K562 (cell line): Measurements from ENCODE around the gene FAM227B.

Source experiments
- EP300 ChIP-seq: IDR thresholded peaks from 2 replicates; pipeline ENCODE4 v1.6.1; 2012; ENCODE audit warnings: low read length, improper control_type of control experiment
- POLR2AphosphoS2 ChIP-seq: IDR thresholded peaks from 2 replicates; pipeline ENCODE4 v1.6.1; 2012; ENCODE audit warnings: low read length, improper control_type of control experiment
- ZNF507 ChIP-seq: conservative IDR thresholded peaks from 2 replicates; pipeline ENCODE4 v1.6.1; 2017; ENCODE audit warnings: missing genetic modification characterization, missing compliant biosample characterization
- ZSCAN29 ChIP-seq: fragments of 450-650 bp; IDR thresholded peaks from 2 replicates; pipeline ENCODE4 v1.6.1; 2017
- TF ChIP-seq, protein P1 (sequence below), 3 experiments: IDR thresholded peaks in 2 of 3; conservative IDR thresholded peaks in 1 of 3; 2 replicates each; pipeline ENCODE4 v1.5.1; 2011 to 2012; ENCODE audit warnings: low read length in 3 of 3, mild to moderate bottlenecking in 3 of 3, control low read depth in 2 of 3, improper control_type of control experiment in 1 of 3, inconsistent platforms in 1 of 3, low read depth in 1 of 3, mixed read lengths in 1 of 3, moderate library complexity in 1 of 3; ENCODE audit not compliant: insufficient read depth in 2 of 3
- TF ChIP-seq, protein P2 (sequence below), 3 experiments: fragments of 200-800 bp in 1 of 3; fragments of 250-450 bp in 1 of 3; fragments of 450-650 bp in 1 of 3; sonication (Bioruptor Pico) in 1 of 3; sonication (Bioruptor generic) in 1 of 3; formaldehyde crosslinking in 1 of 3; IDR thresholded peaks; 2 replicates each; pipeline versions ENCODE4 v1.6.1 to v1.8.0; 2016 to 2022; ENCODE audit warnings: mild to moderate bottlenecking in 2 of 3, missing genetic modification characterization in 2 of 3, missing compliant biosample characterization in 1 of 3, moderate library complexity in 1 of 3
- TF ChIP-seq, protein P3 (sequence below): fragments of 450-650 bp; conservative IDR thresholded peaks from 2 replicates; pipeline ENCODE4 v1.6.1; 2016; ENCODE audit warnings: missing genetic modification characterization, low read depth, mild to moderate bottlenecking, control low read depth, missing compliant biosample characterization

DNA sequence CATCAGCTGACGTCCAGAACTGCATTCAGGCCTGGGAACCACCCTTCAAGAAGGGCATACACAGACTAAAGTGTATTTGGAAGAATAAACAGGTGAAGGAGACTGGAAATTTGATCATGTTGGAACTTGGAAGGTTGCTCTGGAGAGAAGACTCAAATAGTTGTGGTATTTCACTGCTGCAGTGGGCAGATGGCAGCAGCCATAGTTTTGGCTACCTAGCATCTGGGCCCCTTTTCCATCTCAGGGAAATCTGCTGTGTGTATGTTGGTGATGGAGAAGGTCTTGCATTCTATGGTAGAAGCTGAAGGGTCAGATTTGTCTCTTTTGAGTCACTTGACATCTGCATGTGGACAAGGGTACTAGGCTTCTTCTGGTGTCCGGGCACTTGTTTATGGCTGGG lies 311.9 kb downstream of the FAM227B start:
- TF ChIP-seq ZSCAN29: no peak
- TF ChIP-seq EP300: no peak
- TF ChIP-seq, protein P1, sequence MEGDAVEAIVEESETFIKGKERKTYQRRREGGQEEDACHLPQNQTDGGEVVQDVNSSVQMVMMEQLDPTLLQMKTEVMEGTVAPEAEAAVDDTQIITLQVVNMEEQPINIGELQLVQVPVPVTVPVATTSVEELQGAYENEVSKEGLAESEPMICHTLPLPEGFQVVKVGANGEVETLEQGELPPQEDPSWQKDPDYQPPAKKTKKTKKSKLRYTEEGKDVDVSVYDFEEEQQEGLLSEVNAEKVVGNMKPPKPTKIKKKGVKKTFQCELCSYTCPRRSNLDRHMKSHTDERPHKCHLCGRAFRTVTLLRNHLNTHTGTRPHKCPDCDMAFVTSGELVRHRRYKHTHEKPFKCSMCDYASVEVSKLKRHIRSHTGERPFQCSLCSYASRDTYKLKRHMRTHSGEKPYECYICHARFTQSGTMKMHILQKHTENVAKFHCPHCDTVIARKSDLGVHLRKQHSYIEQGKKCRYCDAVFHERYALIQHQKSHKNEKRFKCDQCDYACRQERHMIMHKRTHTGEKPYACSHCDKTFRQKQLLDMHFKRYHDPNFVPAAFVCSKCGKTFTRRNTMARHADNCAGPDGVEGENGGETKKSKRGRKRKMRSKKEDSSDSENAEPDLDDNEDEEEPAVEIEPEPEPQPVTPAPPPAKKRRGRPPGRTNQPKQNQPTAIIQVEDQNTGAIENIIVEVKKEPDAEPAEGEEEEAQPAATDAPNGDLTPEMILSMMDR (IDR thresholded peaks at IDR 0.05 in 2 of 3, conservative IDR thresholded peaks at IDR 0.05 in 1 of 3; ENCODE audit: insufficient read depth in 2 of 3, low read depth in 1 of 3, low read length in 3 of 3): no peak
- TF ChIP-seq POLR2AphosphoS2: no peak
- TF ChIP-seq ZNF507 (tag): no peak
- TF ChIP-seq, protein P2, sequence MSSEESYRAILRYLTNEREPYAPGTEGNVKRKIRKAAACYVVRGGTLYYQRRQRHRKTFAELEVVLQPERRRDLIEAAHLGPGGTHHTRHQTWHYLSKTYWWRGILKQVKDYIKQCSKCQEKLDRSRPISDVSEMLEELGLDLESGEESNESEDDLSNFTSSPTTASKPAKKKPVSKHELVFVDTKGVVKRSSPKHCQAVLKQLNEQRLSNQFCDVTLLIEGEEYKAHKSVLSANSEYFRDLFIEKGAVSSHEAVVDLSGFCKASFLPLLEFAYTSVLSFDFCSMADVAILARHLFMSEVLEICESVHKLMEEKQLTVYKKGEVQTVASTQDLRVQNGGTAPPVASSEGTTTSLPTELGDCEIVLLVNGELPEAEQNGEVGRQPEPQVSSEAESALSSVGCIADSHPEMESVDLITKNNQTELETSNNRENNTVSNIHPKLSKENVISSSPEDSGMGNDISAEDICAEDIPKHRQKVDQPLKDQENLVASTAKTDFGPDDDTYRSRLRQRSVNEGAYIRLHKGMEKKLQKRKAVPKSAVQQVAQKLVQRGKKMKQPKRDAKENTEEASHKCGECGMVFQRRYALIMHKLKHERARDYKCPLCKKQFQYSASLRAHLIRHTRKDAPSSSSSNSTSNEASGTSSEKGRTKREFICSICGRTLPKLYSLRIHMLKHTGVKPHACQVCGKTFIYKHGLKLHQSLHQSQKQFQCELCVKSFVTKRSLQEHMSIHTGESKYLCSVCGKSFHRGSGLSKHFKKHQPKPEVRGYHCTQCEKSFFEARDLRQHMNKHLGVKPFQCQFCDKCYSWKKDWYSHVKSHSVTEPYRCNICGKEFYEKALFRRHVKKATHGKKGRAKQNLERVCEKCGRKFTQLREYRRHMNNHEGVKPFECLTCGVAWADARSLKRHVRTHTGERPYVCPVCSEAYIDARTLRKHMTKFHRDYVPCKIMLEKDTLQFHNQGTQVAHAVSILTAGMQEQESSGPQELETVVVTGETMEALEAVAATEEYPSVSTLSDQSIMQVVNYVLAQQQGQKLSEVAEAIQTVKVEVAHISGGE (CRISPR knock-in tag; IDR thresholded peaks at IDR 0.05): no peak
- TF ChIP-seq, protein P3, sequence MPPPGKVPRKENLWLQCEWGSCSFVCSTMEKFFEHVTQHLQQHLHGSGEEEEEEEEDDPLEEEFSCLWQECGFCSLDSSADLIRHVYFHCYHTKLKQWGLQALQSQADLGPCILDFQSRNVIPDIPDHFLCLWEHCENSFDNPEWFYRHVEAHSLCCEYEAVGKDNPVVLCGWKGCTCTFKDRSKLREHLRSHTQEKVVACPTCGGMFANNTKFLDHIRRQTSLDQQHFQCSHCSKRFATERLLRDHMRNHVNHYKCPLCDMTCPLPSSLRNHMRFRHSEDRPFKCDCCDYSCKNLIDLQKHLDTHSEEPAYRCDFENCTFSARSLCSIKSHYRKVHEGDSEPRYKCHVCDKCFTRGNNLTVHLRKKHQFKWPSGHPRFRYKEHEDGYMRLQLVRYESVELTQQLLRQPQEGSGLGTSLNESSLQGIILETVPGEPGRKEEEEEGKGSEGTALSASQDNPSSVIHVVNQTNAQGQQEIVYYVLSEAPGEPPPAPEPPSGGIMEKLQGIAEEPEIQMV (tag): no peak
